HG02588 (cell line): ENCODE data around the gene ADCY9.

ENCODE experiments used
- ATAC-seq: cut with Tn5 transposase; IDR thresholded peaks from one replicate; pipeline ENCODE4 v1.9.1; 2021; ENCODE audit warnings: mild to moderate bottlenecking, moderate library complexity; ENCODE audit not compliant: unreplicated experiment

The ADCY9 gene

GRCh38 chr16:4123616-4124300 lies 7.5 kb upstream of the ADCY9 start:
- ATAC-seq, result no peak

GRCh38 chr16:4120176-4120575 lies 3.9 kb upstream of the ADCY9 start:
- ATAC-seq, result no peak

GRCh38 chr16:4117250-4117578 lies 972 bp upstream of the ADCY9 start:
- ATAC-seq, result no peak

GRCh38 chr16:4115949-4116318 lies 308 bp downstream of the ADCY9 start:
- ATAC-seq, result peak; percentile 19

- ATAC-seq, result peak; percentile 34
These were observed 863 bp downstream of the ADCY9 start for GRCh38 chr16:4115209-4115948.

- no peak for ATAC-seq
These were observed 1.7 kb downstream of the ADCY9 start for GRCh38 chr16:4114257-4115208.

- ATAC-seq, result no peak
These were observed 2.6 kb downstream of the ADCY9 start for GRCh38 chr16:4113358-4114256.

GRCh38 chr16:4111748-4112696 lies 4.2 kb downstream of the ADCY9 start:
- no peak for ATAC-seq

- ATAC-seq, result no peak
These were observed 5.6 kb downstream of the ADCY9 start for GRCh38 chr16:4110680-4111079.

GRCh38 chr16:4110065-4110464 lies 6.2 kb downstream of the ADCY9 start:
- ATAC-seq, result no peak

GRCh38 chr16:4109250-4109736 lies 6.9 kb downstream of the ADCY9 start:
- no peak for ATAC-seq

- no peak for ATAC-seq
These were observed 9.7 kb downstream of the ADCY9 start for GRCh38 chr16:4106516-4106915.

GRCh38 chr16:4105848-4106247 lies 10.4 kb downstream of the ADCY9 start:
- no peak for ATAC-seq

- no peak for ATAC-seq
These were observed 12.5 kb downstream of the ADCY9 start for GRCh38 chr16:4103745-4104144.

GRCh38 chr16:4101421-4102219 lies 14.6 kb downstream of the ADCY9 start:
- ATAC-seq, result no peak

GRCh38 chr16:4098501-4098900 lies 17.7 kb downstream of the ADCY9 start:
- no peak for ATAC-seq

- no peak for ATAC-seq
These were observed 18.4 kb downstream of the ADCY9 start for GRCh38 chr16:4097826-4098240.

GRCh38 chr16:4096509-4096908 lies 19.7 kb downstream of the ADCY9 start:
- ATAC-seq, result no peak
